ENCODE data around the gene MAT2B. TPM values are rescaled to one million over a fixed set of nuclear protein-coding genes. Genes with fewer than 3 reads are reported as not detected.

The MAT2B gene
- total RNA-seq, 1 donor from 2014 or later = 66.8 TPM

GRCh38 chr5:163540696-163541095 is 35.3 kb downstream of the MAT2B start:
- Mint-ChIP-seq H3K4me3 (ENCODE audit: low read depth) (no peak overlapping the region), H3K9me3 (ENCODE audit: low read depth) (no peaks in the 10 kb centered on the region), H3K36me3 (ENCODE audit: insufficient read depth) (no peaks in the 10 kb centered on the region), H3K27ac (no peak overlapping the region), H3K4me1 (ENCODE audit: low read depth) (no peaks in the 10 kb centered on the region), H3K27me3 (no peaks in the 10 kb centered on the region)
- TF ChIP-seq CTCF (IDR thresholded peaks at IDR 0.05; ENCODE audit: unreplicated experiment) = no peak
- DNase-seq (ENCODE audit: low spot score, unreplicated experiment) = no peak

GRCh38 chr5:163542771-163543170 is 37.4 kb downstream of the MAT2B start:
- Mint-ChIP-seq H3K36me3 (ENCODE audit: insufficient read depth) (no peaks in the 10 kb centered on the region), H3K9me3 (ENCODE audit: low read depth) (no peaks in the 10 kb centered on the region), H3K27ac (no peak overlapping the region), H3K4me3 (ENCODE audit: low read depth) (no peak overlapping the region), H3K27me3 (no peaks in the 10 kb centered on the region), H3K4me1 (ENCODE audit: low read depth) (no peaks in the 10 kb centered on the region)
- no peak for TF ChIP-seq CTCF (IDR thresholded peaks at IDR 0.05; ENCODE audit: unreplicated experiment)
- DNase-seq (ENCODE audit: low spot score, unreplicated experiment) = no peak

GRCh38 chr5:163544041-163544440 is 38.6 kb downstream of the MAT2B start:
- Mint-ChIP-seq H3K4me3 (ENCODE audit: low read depth) (no peak overlapping the region), H3K27ac (no peak overlapping the region), H3K36me3 (ENCODE audit: insufficient read depth) (no peaks in the 10 kb centered on the region), H3K4me1 (ENCODE audit: low read depth) (no peaks in the 10 kb centered on the region), H3K9me3 (ENCODE audit: low read depth) (no peaks in the 10 kb centered on the region), H3K27me3 (no peaks in the 10 kb centered on the region)
- TF ChIP-seq CTCF (IDR thresholded peaks at IDR 0.05; ENCODE audit: unreplicated experiment) = no peak
- DNase-seq (ENCODE audit: low spot score, unreplicated experiment) = no peak

GRCh38 chr5:163544836-163545235 is 39.4 kb downstream of the MAT2B start:
- no peak overlapping the region for H3K27ac Mint-ChIP-seq
- DNase-seq (ENCODE audit: low spot score, unreplicated experiment) = no peak
- H3K27me3 Mint-ChIP-seq = no peaks in the 10 kb centered on the region
- H3K9me3 Mint-ChIP-seq (ENCODE audit: low read depth) = no peaks in the 10 kb centered on the region
- TF ChIP-seq CTCF (IDR thresholded peaks at IDR 0.05; ENCODE audit: unreplicated experiment) = no peak
- H3K36me3 Mint-ChIP-seq (ENCODE audit: insufficient read depth) = no peaks in the 10 kb centered on the region
- H3K4me3 Mint-ChIP-seq (ENCODE audit: low read depth) = no peak overlapping the region
- H3K4me1 Mint-ChIP-seq (ENCODE audit: low read depth) = no peaks in the 10 kb centered on the region

- H3K4me3 Mint-ChIP-seq (ENCODE audit: low read depth) = no peak overlapping the region
- H3K36me3 Mint-ChIP-seq (ENCODE audit: insufficient read depth) = no peaks in the 10 kb centered on the region
- no peaks in the 10 kb centered on the region for H3K4me1 Mint-ChIP-seq (ENCODE audit: low read depth)
- no peaks in the 10 kb centered on the region for H3K27me3 Mint-ChIP-seq
- H3K9me3 Mint-ChIP-seq (ENCODE audit: low read depth) = no peaks in the 10 kb centered on the region
- no peak for DNase-seq (ENCODE audit: low spot score, unreplicated experiment)
- H3K27ac Mint-ChIP-seq = no peak overlapping the region
- no peak for TF ChIP-seq CTCF (IDR thresholded peaks at IDR 0.05; ENCODE audit: unreplicated experiment)
Measured at GRCh38 chr5:163548649-163549048, 43.2 kb downstream of the MAT2B start.

All from progenitor cell of endocrine pancreas (in vitro differentiated cells).